Esophagus squamous epithelium (tissue), 4 donors: ENCODE measurements around the gene ASPA.

Experiments
- CTCF ChIP-seq, 6 experiments: fragments of 450-650 bp in 4 of 6; fragments of 200-600 bp in 2 of 6; sonication (generic) in 2 of 6; IDR thresholded peaks; one replicate each; pipeline ENCODE4 v1.5.1; 2016 to 2019; ENCODE audit warnings: antibody characterized with exemption in 6 of 6, mild to moderate bottlenecking in 4 of 6, moderate library complexity in 4 of 6
- POLR2A ChIP-seq, 4 donors: fragments of 450-650 bp; IDR thresholded peaks; one replicate each; pipeline ENCODE4 v1.6.1; 2017; ENCODE audit warnings: antibody characterized with exemption in 4 of 4, mild to moderate bottlenecking in 4 of 4, moderate library complexity in 3 of 4

GRCh38 chr17:3510090-3510489 is 34.3 kb downstream of the ASPA start:
- TF ChIP-seq POLR2A (IDR thresholded peaks at IDR 0.05): no peak
- TF ChIP-seq CTCF (IDR thresholded peaks at IDR 0.05): no peak
